K562 (cell line): ENCODE results near the gene ST14.

Source experiments
- CREB5 ChIP-seq: fragments of 250-450 bp; sonication (Bioruptor Pico); IDR thresholded peaks from 2 replicates; pipeline ENCODE4 v1.5.0; 2020; ENCODE audit warnings: mild to moderate bottlenecking
- CTCF ChIP-seq, 3 experiments: IDR thresholded peaks in 2 of 3; conservative IDR thresholded peaks in 1 of 3; 2 replicates each; pipeline ENCODE4 v1.5.1; 2011 to 2012; ENCODE audit warnings: low read length in 3 of 3, mild to moderate bottlenecking in 3 of 3, control low read depth in 2 of 3, improper control_type of control experiment in 1 of 3, inconsistent platforms in 1 of 3, low read depth in 1 of 3, mixed read lengths in 1 of 3, moderate library complexity in 1 of 3; ENCODE audit not compliant: insufficient read depth in 2 of 3
- KLF10 ChIP-seq: fragments of 250-450 bp; sonication (Bioruptor Pico); IDR thresholded peaks from 2 replicates; pipeline ENCODE4 v1.6.1; 2021; ENCODE audit warnings: matching md5 sums
- NFIC ChIP-seq: fragments of 450-650 bp; IDR thresholded peaks from 2 replicates; pipeline ENCODE4 v1.6.1; 2017; ENCODE audit warnings: mild to moderate bottlenecking, inconsistent platforms
- SRSF9 ChIP-seq: fragments of 200-400 bp; formaldehyde crosslinking; IDR thresholded peaks from 2 replicates; pipeline ENCODE4 v1.6.1; 2017; ENCODE audit warnings: low read depth, low read length, borderline replicate concordance
- ZBTB8A ChIP-seq: fragments of 450-650 bp; IDR thresholded peaks from 2 replicates; pipeline ENCODE4 v1.6.1; 2018; ENCODE audit warnings: mild to moderate bottlenecking, moderate library complexity; ENCODE audit not compliant: partially characterized antibody
- ZC3H4 ChIP-seq: sonication (generic); formaldehyde crosslinking; IDR thresholded peaks from 2 replicates; pipeline ENCODE4 v1.9.0; 2021; ENCODE audit warnings: missing genetic modification reagents, borderline replicate concordance

GRCh38 chr11:130112071-130112830 lies 47.3 kb upstream of the ST14 start:
- no peak for TF ChIP-seq CTCF (IDR thresholded peaks at IDR 0.05 in 2 of 3, conservative IDR thresholded peaks at IDR 0.05 in 1 of 3; ENCODE audit: insufficient read depth in 2 of 3, low read depth in 1 of 3, low read length in 3 of 3)
- no peak for TF ChIP-seq ZBTB8A
- no peak for TF ChIP-seq SRSF9
- no peak for TF ChIP-seq KLF10 (CRISPR knock-in tag)
- no peak for TF ChIP-seq ZC3H4 (CRISPR knock-in tag)
- TF ChIP-seq NFIC: no peak
- no peak for TF ChIP-seq CREB5 (CRISPR knock-in tag)
